ENCODE measurements around the gene NKX6-2. TPM values are rescaled to one million over a fixed set of nuclear protein-coding genes. Genes with fewer than 3 reads are reported as not detected.

The NKX6-2 gene
- total RNA-seq, 1 donor from 2014 or later: not detected

- ATAC-seq: no peak
- Histone ChIP-seq H3K27me3 (ENCODE audit: low read depth) (peaks cover 62% of the 10 kb centered on the region), H3K4me1 (peaks cover 15% of the 10 kb centered on the region), H3K4me3 (no peak overlapping the region), H3K9me3 (no peaks in the 10 kb centered on the region), H3K36me3 (peaks cover 22% of the 10 kb centered on the region), H3K27ac (no peak overlapping the region)
- intact Hi-C loops (cut with DNase I): no loop called here
- no peak for TF ChIP-seq CTCF (IDR thresholded peaks at IDR 0.05)
- no peak for DNase-seq
Observed at GRCh38 chr10:132784866-132785722, 853 bp downstream of the NKX6-2 start.

- no peak for ATAC-seq
- H3K9me3 ChIP-seq: no peaks in the 10 kb centered on the region
- peaks cover 15% of the 10 kb centered on the region for H3K4me1 ChIP-seq
- H3K27ac ChIP-seq: no peak overlapping the region
- no peak for TF ChIP-seq CTCF (IDR thresholded peaks at IDR 0.05)
- peaks cover 54% of the 10 kb centered on the region for H3K27me3 ChIP-seq (ENCODE audit: low read depth)
- DNase-seq: no peak
- peaks cover 30% of the 10 kb centered on the region for H3K36me3 ChIP-seq
- intact Hi-C loops (cut with DNase I): no loop called here
- no peak overlapping the region for H3K4me3 ChIP-seq
Observed at GRCh38 chr10:132783940-132784865, 1.7 kb downstream of the NKX6-2 start.

GRCh38 chr10:132783165-132783939 lies 2.6 kb downstream of the NKX6-2 start:
- intact Hi-C loops (cut with DNase I): no loop called here
- H3K27me3 ChIP-seq (ENCODE audit: low read depth): peaks cover 46% of the 10 kb centered on the region

GRCh38 chr10:132781556-132781955 lies 4.4 kb downstream of the NKX6-2 start:
- no peaks in the 10 kb centered on the region for H3K9me3 ChIP-seq
- H3K4me1 ChIP-seq: peaks cover 4% of the 10 kb centered on the region
- DNase-seq (no peak), ATAC-seq (no peak)
- H3K27me3 ChIP-seq (ENCODE audit: low read depth): peaks cover 28% of the 10 kb centered on the region
- TF ChIP-seq CTCF (IDR thresholded peaks at IDR 0.05): no peak
- intact Hi-C loops (cut with DNase I): no loop called here
- H3K36me3 ChIP-seq: peaks cover 46% of the 10 kb centered on the region
- H3K4me3 ChIP-seq: no peak overlapping the region
- no peak overlapping the region for H3K27ac ChIP-seq

More at GRCh38 chr10:132783165-132783939, 2.6 kb downstream of the NKX6-2 start:
- no peak for TF ChIP-seq CTCF (IDR thresholded peaks at IDR 0.05)
- H3K36me3 ChIP-seq: peaks cover 39% of the 10 kb centered on the region
- H3K27ac ChIP-seq: no peak overlapping the region
- no peak overlapping the region for H3K4me3 ChIP-seq
- DNase-seq: no peak
- no peak for ATAC-seq
- no peaks in the 10 kb centered on the region for H3K9me3 ChIP-seq
- H3K4me1 ChIP-seq: peaks cover 15% of the 10 kb centered on the region

GRCh38 chr10:132780356-132780755 lies 5.6 kb downstream of the NKX6-2 start:
- DNase-seq (no peak), ATAC-seq (no peak)
- Histone ChIP-seq H3K4me1 (no peaks in the 10 kb centered on the region), H3K4me3 (no peak overlapping the region), H3K27ac (no peak overlapping the region), H3K36me3 (peaks cover 46% of the 10 kb centered on the region), H3K27me3 (ENCODE audit: low read depth) (peaks cover 20% of the 10 kb centered on the region), H3K9me3 (no peaks in the 10 kb centered on the region)
- intact Hi-C loops (cut with DNase I): no loop called here
- no peak for TF ChIP-seq CTCF (IDR thresholded peaks at IDR 0.05)

All from lower lobe of right lung (tissue), 2 donors.